Upper lobe of right lung (tissue), 1 donor: ENCODE results near the gene TRPC4. TPM values are rescaled to one million over a fixed set of nuclear protein-coding genes. Genes with fewer than 3 reads are reported as not detected.
A peak's percentile ranks its signal among the peaks of the same experiment; 100 is the strongest.

Experiments used
- ATAC-seq: fragments of 200-7000 bp; cut with Tn5 transposase; one replicate; pipeline ENCODE4 v1.9.1; 2020; ENCODE audit warnings: mild to moderate bottlenecking, moderate library complexity
- DNase-seq: peaks from one replicate; pipeline ENCODE4 v3.0.0-alpha.2; 2020
- H3K27ac ChIP-seq: fragments of 200-600 bp; one replicate; pipeline ENCODE4 v1.8.0; 2022
- H3K27me3 ChIP-seq: fragments of 200-600 bp; one replicate; pipeline ENCODE4 v1.8.0; 2022; ENCODE audit warnings: mild to moderate bottlenecking
- H3K36me3 ChIP-seq: fragments of 200-600 bp; one replicate; pipeline ENCODE4 v1.8.0; 2022
- H3K4me1 ChIP-seq: fragments of 200-600 bp; one replicate; pipeline ENCODE4 v1.8.0; 2022
- H3K4me3 ChIP-seq: fragments of 200-600 bp; one replicate; pipeline ENCODE4 v1.8.0; 2022; ENCODE audit warnings: mild to moderate bottlenecking
- H3K9me3 ChIP-seq: fragments of 200-600 bp; one replicate; pipeline ENCODE4 v1.8.0; 2022
- intact Hi-C: fragments of 100-400 bp; cut with DNase I; formaldehyde crosslinking; loops from one replicate; pipeline ENCODE4 v1.11.0; 2022
- total RNA-seq: library from RNA; stranded (reverse); fragmentation: NEBNext Ultra II Directional; extraction: Animal tissue kit (Norgen Biotek cat#: 25700); gene quantifications from one replicate; pipeline ENCODE4 v1.2.1, GENCODE V29; 2021
- TF ChIP-seq, protein P1 (sequence below): fragments of 200-600 bp; IDR thresholded peaks from one replicate; pipeline ENCODE4 v1.8.0; 2022; ENCODE audit warnings: antibody characterized with exemption
- donor health status: DM: no; HTN: yes; CAD: no; lungs with severe emphysema.

Gene TRPC4
- total RNA-seq, 1 donor from 2014 or later, result 1.6 TPM

DNA sequence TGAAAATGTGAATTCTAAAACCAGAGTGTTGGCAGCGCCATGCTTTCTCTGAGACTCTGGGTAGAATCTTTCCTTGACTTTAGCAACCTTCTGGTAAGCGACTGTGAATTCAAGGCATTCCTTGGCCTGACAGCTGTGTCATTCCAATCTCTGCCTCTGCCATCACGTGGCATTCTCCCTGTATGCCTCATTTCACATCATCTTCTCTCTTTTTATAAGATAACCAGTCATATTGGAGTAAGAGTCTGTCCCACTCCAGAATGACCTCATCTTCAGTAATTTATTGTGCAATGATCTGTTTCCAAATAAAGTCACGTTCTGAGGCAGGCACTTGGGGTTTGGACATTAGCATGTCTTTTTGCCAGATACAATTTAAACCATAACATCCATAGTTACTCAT lies 167.6 kb downstream of the TRPC4 start:
- ATAC-seq (peak; percentile 45), DNase-seq (no peak)
- Histone ChIP-seq H3K9me3 (no peaks in the 10 kb centered on the region), H3K27me3 (no peaks in the 10 kb centered on the region), H3K36me3 (no peaks in the 10 kb centered on the region), H3K4me1 (no peaks in the 10 kb centered on the region), H3K27ac (peak overlapping the region; percentile 61), H3K4me3 (no peak overlapping the region)
- TF ChIP-seq, protein P1, sequence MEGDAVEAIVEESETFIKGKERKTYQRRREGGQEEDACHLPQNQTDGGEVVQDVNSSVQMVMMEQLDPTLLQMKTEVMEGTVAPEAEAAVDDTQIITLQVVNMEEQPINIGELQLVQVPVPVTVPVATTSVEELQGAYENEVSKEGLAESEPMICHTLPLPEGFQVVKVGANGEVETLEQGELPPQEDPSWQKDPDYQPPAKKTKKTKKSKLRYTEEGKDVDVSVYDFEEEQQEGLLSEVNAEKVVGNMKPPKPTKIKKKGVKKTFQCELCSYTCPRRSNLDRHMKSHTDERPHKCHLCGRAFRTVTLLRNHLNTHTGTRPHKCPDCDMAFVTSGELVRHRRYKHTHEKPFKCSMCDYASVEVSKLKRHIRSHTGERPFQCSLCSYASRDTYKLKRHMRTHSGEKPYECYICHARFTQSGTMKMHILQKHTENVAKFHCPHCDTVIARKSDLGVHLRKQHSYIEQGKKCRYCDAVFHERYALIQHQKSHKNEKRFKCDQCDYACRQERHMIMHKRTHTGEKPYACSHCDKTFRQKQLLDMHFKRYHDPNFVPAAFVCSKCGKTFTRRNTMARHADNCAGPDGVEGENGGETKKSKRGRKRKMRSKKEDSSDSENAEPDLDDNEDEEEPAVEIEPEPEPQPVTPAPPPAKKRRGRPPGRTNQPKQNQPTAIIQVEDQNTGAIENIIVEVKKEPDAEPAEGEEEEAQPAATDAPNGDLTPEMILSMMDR, result no peak
- intact Hi-C loops, result no loop called here

DNA sequence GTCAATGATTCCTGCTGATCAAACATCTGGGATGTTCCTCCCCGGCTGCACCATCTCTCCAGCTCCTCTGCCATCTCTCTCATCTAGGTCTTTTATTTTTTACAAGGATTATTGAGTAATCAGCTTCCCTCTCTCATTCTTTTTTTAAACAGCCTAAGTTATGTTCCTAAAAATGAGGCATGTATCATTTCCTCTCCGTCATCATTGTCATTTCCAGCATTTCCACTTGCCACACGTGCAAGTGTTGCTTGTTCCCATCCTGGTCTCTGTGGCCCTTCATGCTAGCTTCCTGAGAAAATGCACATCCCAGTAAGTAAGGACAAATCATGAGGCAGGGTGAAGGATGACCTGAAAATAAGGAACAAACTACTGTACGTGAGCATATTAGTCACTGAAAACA lies 168.3 kb downstream of the TRPC4 start:
- Histone ChIP-seq H3K4me3 (no peak overlapping the region), H3K27ac (peak overlapping the region; percentile 61), H3K9me3 (no peaks in the 10 kb centered on the region), H3K36me3 (no peaks in the 10 kb centered on the region), H3K27me3 (no peaks in the 10 kb centered on the region), H3K4me1 (no peaks in the 10 kb centered on the region)
- intact Hi-C loops, result no loop called here
- ATAC-seq (no peak), DNase-seq (no peak)
- TF ChIP-seq, protein P1, result no peak

DNA sequence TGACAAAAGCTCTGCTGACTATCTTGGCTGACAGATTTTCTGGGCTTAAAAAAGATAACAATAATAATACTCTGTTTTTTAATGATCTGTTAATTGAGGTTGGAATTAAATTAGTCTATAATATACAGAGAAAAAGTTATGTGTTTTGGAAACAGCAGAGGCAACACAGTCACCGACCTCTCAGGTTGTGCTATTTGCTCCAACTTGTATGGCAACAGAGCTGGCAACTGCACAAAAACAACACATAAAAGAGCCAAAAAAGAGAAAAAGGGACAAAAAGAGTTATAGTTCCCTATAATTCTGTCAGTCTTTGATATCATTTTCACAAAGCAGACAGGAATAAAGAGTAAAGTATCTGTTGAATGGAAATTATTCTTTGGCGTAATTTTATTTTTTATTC lies 168.7 kb downstream of the TRPC4 start:
- H3K9me3 ChIP-seq, result no peaks in the 10 kb centered on the region
- DNase-seq, result no peak
- no peaks in the 10 kb centered on the region for H3K4me1 ChIP-seq
- peak overlapping the region; percentile 40 for H3K27ac ChIP-seq
- no peak overlapping the region for H3K4me3 ChIP-seq
- no peaks in the 10 kb centered on the region for H3K36me3 ChIP-seq
- intact Hi-C loops, result no loop called here
- TF ChIP-seq, protein P1, result no peak
- ATAC-seq, result no peak
- no peaks in the 10 kb centered on the region for H3K27me3 ChIP-seq

DNA sequence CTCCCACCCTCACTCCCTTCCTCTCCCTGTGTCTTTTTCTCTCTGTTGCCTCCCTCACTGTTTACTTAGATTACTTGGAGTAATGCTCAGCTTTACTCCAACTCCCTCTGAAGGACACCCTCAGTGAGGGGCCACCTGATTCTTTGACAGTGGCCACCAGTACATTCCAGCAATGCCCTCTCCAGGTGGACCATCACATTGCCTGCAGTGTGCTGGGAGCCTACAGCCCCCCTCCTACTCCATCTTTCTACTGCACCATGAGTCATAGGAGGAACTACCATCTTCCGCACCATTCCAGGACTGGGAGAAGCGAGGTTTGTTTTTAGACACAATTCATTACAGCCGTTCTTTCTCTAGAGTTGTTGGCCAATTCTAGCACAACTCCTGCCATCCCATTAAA lies 174.4 kb downstream of the TRPC4 start:
- intact Hi-C loops, result no loop called here
- DNase-seq (no peak), ATAC-seq (no peak)
- Histone ChIP-seq H3K4me1 (no peaks in the 10 kb centered on the region), H3K9me3 (no peaks in the 10 kb centered on the region), H3K27ac (no peak overlapping the region), H3K27me3 (no peaks in the 10 kb centered on the region), H3K36me3 (no peaks in the 10 kb centered on the region), H3K4me3 (no peak overlapping the region)
- TF ChIP-seq, protein P1, result no peak

DNA sequence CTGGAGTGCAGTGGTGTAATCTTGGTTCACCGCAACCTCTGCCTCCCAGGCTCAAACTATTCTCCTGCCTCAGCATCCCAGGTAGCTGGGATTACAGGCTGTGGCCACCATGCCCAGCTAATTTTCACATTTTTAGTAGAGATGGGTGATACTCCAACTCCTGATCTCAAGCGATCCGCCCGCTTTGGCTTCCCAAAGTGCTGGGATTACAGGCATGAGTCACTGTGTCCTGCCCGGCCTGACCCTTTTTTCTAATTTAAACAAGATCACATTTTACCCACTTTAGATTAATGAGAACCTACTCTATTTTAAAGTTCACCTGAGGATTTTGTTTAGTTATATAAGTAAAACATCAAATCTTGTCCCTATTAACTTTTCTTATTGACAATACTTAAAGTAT lies 179.2 kb downstream of the TRPC4 start:
- Histone ChIP-seq H3K9me3 (no peaks in the 10 kb centered on the region), H3K36me3 (no peaks in the 10 kb centered on the region), H3K27ac (no peak overlapping the region), H3K4me1 (no peaks in the 10 kb centered on the region), H3K27me3 (no peaks in the 10 kb centered on the region), H3K4me3 (no peak overlapping the region)
- TF ChIP-seq, protein P1, result no peak
- intact Hi-C loops, result no loop called here
- ATAC-seq, result no peak
- no peak for DNase-seq

DNA sequence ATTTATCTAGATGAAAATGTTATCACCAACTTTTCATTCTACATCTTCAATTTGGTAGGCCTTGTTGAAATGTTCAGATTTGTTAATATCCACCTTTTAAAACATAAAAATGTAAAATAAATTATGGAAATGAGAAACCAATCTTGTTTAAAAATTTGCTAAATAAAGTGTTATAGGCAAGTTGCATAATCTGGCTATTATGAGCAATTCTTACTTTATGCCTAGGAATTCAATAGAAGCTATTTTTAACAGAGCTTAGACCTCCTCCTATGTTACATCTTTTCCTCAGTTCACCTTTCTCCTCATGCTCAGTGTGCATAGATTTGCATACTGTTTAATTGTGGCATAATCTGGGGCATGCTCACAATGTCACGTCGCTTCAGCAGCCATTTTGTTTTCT lies 183.1 kb downstream of the TRPC4 start:
- no peak overlapping the region for H3K4me3 ChIP-seq
- intact Hi-C loops, result no loop called here
- no peak overlapping the region for H3K27ac ChIP-seq
- ATAC-seq (no peak), DNase-seq (no peak)
- no peaks in the 10 kb centered on the region for H3K27me3 ChIP-seq
- H3K9me3 ChIP-seq, result no peaks in the 10 kb centered on the region
- H3K36me3 ChIP-seq, result no peaks in the 10 kb centered on the region
- no peaks in the 10 kb centered on the region for H3K4me1 ChIP-seq
- TF ChIP-seq, protein P1, result no peak
